GM19463 (cell line): ENCODE results near the gene IL1RAPL2.
"Not testable (repeated sequence)": the region's sequence is repeated elsewhere in the genome, so short reads cannot be mapped to it uniquely, and the experiment has no call there.

Experiments used
- ATAC-seq: cut with Tn5 transposase; IDR thresholded peaks from one replicate; pipeline ENCODE4 v1.9.1; 2021; ENCODE audit warnings: mild to moderate bottlenecking, moderate library complexity; ENCODE audit not compliant: unreplicated experiment

The IL1RAPL2 gene

GRCh38 chrX:105006103-105006502 lies 440.1 kb downstream of the IL1RAPL2 start:
- ATAC-seq = no peak

- ATAC-seq = no peak
These were observed 441.0 kb downstream of the IL1RAPL2 start for GRCh38 chrX:105006996-105007395.

GRCh38 chrX:105013719-105014118 lies 447.7 kb downstream of the IL1RAPL2 start:
- ATAC-seq = no peak

GRCh38 chrX:105017641-105018040 lies 451.6 kb downstream of the IL1RAPL2 start:
- ATAC-seq = no peak

- ATAC-seq = no peak
These were observed 452.9 kb downstream of the IL1RAPL2 start for GRCh38 chrX:105018865-105019264.

GRCh38 chrX:105028962-105029361 lies 463.0 kb downstream of the IL1RAPL2 start:
- not testable (repeated sequence) for ATAC-seq

- ATAC-seq = no peak
These were observed 472.8 kb downstream of the IL1RAPL2 start for GRCh38 chrX:105038672-105039328.

GRCh38 chrX:105050921-105051320 lies 484.9 kb downstream of the IL1RAPL2 start:
- no peak for ATAC-seq

- no peak for ATAC-seq
These were observed 485.4 kb downstream of the IL1RAPL2 start for GRCh38 chrX:105051364-105051763.

GRCh38 chrX:105052926-105053325 lies 486.9 kb downstream of the IL1RAPL2 start:
- ATAC-seq = no peak

GRCh38 chrX:105063743-105064142 lies 497.7 kb downstream of the IL1RAPL2 start:
- no peak for ATAC-seq

- ATAC-seq = no peak
These were observed 532.2 kb downstream of the IL1RAPL2 start for GRCh38 chrX:105098201-105098600.

- no peak for ATAC-seq
These were observed 532.8 kb downstream of the IL1RAPL2 start for GRCh38 chrX:105098812-105099211.

- no peak for ATAC-seq
These were observed 535.4 kb downstream of the IL1RAPL2 start for GRCh38 chrX:105101378-105101777.

- ATAC-seq = no peak
These were observed 543.9 kb downstream of the IL1RAPL2 start for GRCh38 chrX:105109936-105110335.

GRCh38 chrX:105114554-105115130 lies 548.6 kb downstream of the IL1RAPL2 start:
- no peak for ATAC-seq

- ATAC-seq = not testable (repeated sequence)
These were observed 549.8 kb downstream of the IL1RAPL2 start for GRCh38 chrX:105115596-105116320.

GRCh38 chrX:105116486-105116885 lies 550.5 kb downstream of the IL1RAPL2 start:
- ATAC-seq = no peak

GRCh38 chrX:105117621-105118020 lies 551.6 kb downstream of the IL1RAPL2 start:
- no peak for ATAC-seq

- ATAC-seq = no peak
These were observed 554.5 kb downstream of the IL1RAPL2 start for GRCh38 chrX:105120463-105120862.

- no peak for ATAC-seq
These were observed 555.2 kb downstream of the IL1RAPL2 start for GRCh38 chrX:105121186-105121585.

- ATAC-seq = no peak
These were observed 560.2 kb downstream of the IL1RAPL2 start for GRCh38 chrX:105126201-105126600.
